GM12878 (cell line): Measurements from ENCODE around the gene HTRA2. TPM values are rescaled to one million over a fixed set of nuclear protein-coding genes. Genes with fewer than 3 reads are reported as not detected.

ENCODE experiments used
- ATAC-seq: fragments of 200-7000 bp; cut with Tn5 transposase; 3 replicates; pipeline ENCODE4 v1.9.1; 2020; ENCODE audit warnings: mild to moderate bottlenecking, moderate library complexity
- BruUV-seq: library from RNA; stranded (reverse); fragments of 400-500 nt; replicated peaks from 2 replicates; lab custom pipeline; 2021; lab: Mats Ljungman, UMichigan
- CTCF ChIA-PET: fragments of 300-600 bp; sonication (Branson Sonifier 250); formaldehyde crosslinking; extraction: SDS; loops from one replicate; lab custom pipeline; 2021; ENCODE audit warnings: inconsistent platforms; lab: Yijun Ruan, JAX
- POLR2A ChIA-PET: fragments of 350-600 bp; formaldehyde crosslinking; extraction: SDS; loops from one replicate; lab custom pipeline; 2021; ENCODE audit warnings: inconsistent platforms; lab: Charles Lee
- RAD21 ChIA-PET: fragments of 300-600 bp; sonication (Branson Sonifier 250); formaldehyde crosslinking; loops from one replicate; lab custom pipeline; 2023; ENCODE audit warnings: antibody characterized with exemption; ENCODE audit not compliant: unreplicated experiment; lab: Charles Lee
- SMC1A ChIA-PET: fragments of 300-600 bp; sonication (Branson Sonifier 250); formaldehyde crosslinking; loops from one replicate; lab custom pipeline; 2023; ENCODE audit not compliant: unreplicated experiment, uncharacterized antibody; lab: Charles Lee
- DNase-seq: peaks from one replicate; pipeline ENCODE4 v3.0.0-alpha.2; 2011; ENCODE audit warnings: low read depth, low spot score
- FAIRE-seq: peaks from 3 replicates; lab custom pipeline; 2011; peaks lifted over from hg19 to GRCh38; lab: Jason Lieb, UNC
- H2AFZ ChIP-seq: 2 replicates; pipeline ENCODE4 v1.6.0; 2011; ENCODE audit warnings: low read depth, low read length, control low read depth; ENCODE audit not compliant: control insufficient read depth
- H3K27ac ChIP-seq: 2 replicates; pipeline ENCODE4 v1.5.1; 2011; ENCODE audit warnings: control low read depth; ENCODE audit not compliant: control insufficient read depth, insufficient read depth
- H3K27me3 ChIP-seq, 2 experiments: replicated peaks in 1 of 2; 2 replicates each; pipeline versions ENCODE4 v1.6.0 to v1.6.1; 2011; ENCODE audit warnings: low read length in 1 of 2; ENCODE audit not compliant: control insufficient read depth in 2 of 2, insufficient read depth in 2 of 2
- H3K36me3 ChIP-seq, 2 experiments: 2 replicates each; pipeline ENCODE4 v1.5.1; 2011; ENCODE audit warnings: low read length in 1 of 2; ENCODE audit not compliant: control insufficient read depth in 2 of 2, insufficient read depth in 2 of 2
- H3K4me1 ChIP-seq: 2 replicates; pipeline ENCODE4 v1.6.1; 2011; ENCODE audit warnings: mild to moderate bottlenecking, low read length, moderate library complexity, mixed read lengths; ENCODE audit not compliant: control insufficient read depth, insufficient read depth
- H3K4me2 ChIP-seq: 2 replicates; pipeline ENCODE4 v1.6.0; 2011; ENCODE audit warnings: control low read depth; ENCODE audit not compliant: control insufficient read depth, insufficient read depth
- H3K4me3 ChIP-seq: fragments of 200-600 bp; sonication (generic); 2 replicates; pipeline ENCODE4 v1.5.1; 2016
- H3K79me2 ChIP-seq: 2 replicates; pipeline ENCODE4 v1.6.0; 2011; ENCODE audit warnings: low read length; ENCODE audit not compliant: control insufficient read depth, insufficient read depth
- H3K9ac ChIP-seq: 2 replicates; pipeline ENCODE4 v1.8.0; 2011; ENCODE audit warnings: low read length, control low read depth, mixed read lengths; ENCODE audit not compliant: control insufficient read depth, insufficient read depth
- H3K9me3 ChIP-seq: replicated peaks from 3 replicates; pipeline ENCODE4 v1.5.1; 2011; ENCODE audit warnings: mild to moderate bottlenecking, low read length; ENCODE audit not compliant: control insufficient read depth, insufficient read depth
- H4K20me1 ChIP-seq: 2 replicates; pipeline ENCODE4 v1.6.0; 2011; ENCODE audit not compliant: control insufficient read depth, insufficient read depth
- EZH2 ChIP-seq: IDR thresholded peaks from 2 replicates; pipeline ENCODE4 v1.6.1; 2012; ENCODE audit warnings: low read depth, mild to moderate bottlenecking, control low read depth, inconsistent platforms, low read length, borderline replicate concordance; ENCODE audit not compliant: control insufficient read depth
- IKZF1 ChIP-seq: fragments of 450-650 bp; conservative IDR thresholded peaks from 2 replicates; pipeline ENCODE4 v1.6.1; 2017; ENCODE audit warnings: antibody characterized with exemption, mild to moderate bottlenecking
- MEF2B ChIP-seq: fragments of 450-650 bp; IDR thresholded peaks from 2 replicates; pipeline ENCODE4 v1.6.1; 2018; ENCODE audit warnings: mild to moderate bottlenecking, moderate library complexity; ENCODE audit not compliant: partially characterized antibody, poor library complexity, severe bottlenecking
- MLLT1 ChIP-seq: fragments of 450-650 bp; IDR thresholded peaks from 2 replicates; pipeline ENCODE4 v1.6.1; 2016; ENCODE audit warnings: mild to moderate bottlenecking
- MTA2 ChIP-seq: fragments of 450-650 bp; IDR thresholded peaks from 2 replicates; pipeline ENCODE4 v1.6.1; 2016; ENCODE audit warnings: low read depth, mild to moderate bottlenecking, moderate library complexity
- PAX5 ChIP-seq: IDR thresholded peaks from 2 replicates; pipeline ENCODE4 v1.6.1; 2011; ENCODE audit warnings: low read depth, low read length, borderline replicate concordance
- RB1 ChIP-seq: fragments of 450-650 bp; formaldehyde crosslinking; IDR thresholded peaks from 2 replicates; pipeline ENCODE4 v1.6.1; 2017; ENCODE audit warnings: mild to moderate bottlenecking, borderline replicate concordance
- RELA ChIP-seq: fragments of 450-650 bp; IDR thresholded peaks from 2 replicates; pipeline ENCODE4 v1.8.0; 2014; ENCODE audit warnings: borderline replicate concordance; ENCODE audit not compliant: partially characterized antibody
- WRNIP1 ChIP-seq: IDR thresholded peaks from 2 replicates; pipeline ENCODE4 v1.6.1; 2011; ENCODE audit warnings: low read depth, low read length, improper control_type of control experiment, borderline replicate concordance
- YBX1 ChIP-seq: fragments of 450-650 bp; IDR thresholded peaks from 2 replicates; pipeline ENCODE4 v1.6.1; 2016; ENCODE audit warnings: antibody characterized with exemption
- ZZZ3 ChIP-seq: IDR thresholded peaks from 2 replicates; pipeline ENCODE4 v1.6.1; 2011; ENCODE audit warnings: low read depth; ENCODE audit not compliant: control insufficient read depth, insufficient read length
- WGBS: methylation state at CpG from one replicate; pipeline ENCODE4 v1.1.6; 2016; ENCODE audit warnings: low lambda C conversion rate; ENCODE audit not compliant: insufficient replicate concordance, insufficient coverage; ENCODE audit errors: missing lambda C conversion rate; 5-methylcytosine and 5-hydroxymethylcytosine counted together
- in situ Hi-C: fragments of 300-500 bp; cut with MboI; formaldehyde crosslinking; loops from 9 replicates; pipeline ENCODE4 v1.14.3; 2018; ENCODE audit warnings: mixed read lengths
- intact Hi-C: fragments of 100-400 bp; cut with micrococcal nuclease; formaldehyde crosslinking; loops from one replicate; pipeline ENCODE4 v1.14.2; 2022; ENCODE audit not compliant: unreplicated experiment
- polyA plus RNA-seq, 11 experiments: library from polyadenylated mRNA; depleted of rRNA in 4 of 11; unstranded in 6 of 11; stranded (reverse) in 5 of 11; fragments of >200 nt; fragmentation: Nextera tagmentation in 4 of 11; fragmentation: Illumina TruSeq in 1 of 11; extraction: Ambion mirVana in 4 of 11; extraction: Trizol in 1 of 11; gene quantifications; 1 replicate in 1 of 11; 2 replicates in 10 of 11; pipeline versions ENCODE4 v1.2.1 to v1.2.3, GENCODE V29; 2011 to 2016; ENCODE audit warnings: inconsistent platforms in 2 of 11, missing spikeins in 2 of 11, low read depth in 1 of 11
- total RNA-seq, 4 experiments: library from RNA; depleted of rRNA in 3 of 4; stranded (reverse); fragments of >200 nt in 3 of 4; fragmentation: Illumina TruSeq in 1 of 4; extraction: Trizol in 1 of 4; gene quantifications; 2 replicates each; pipeline versions ENCODE4 v1.2.1 to v1.2.3, GENCODE V29; 2013 to 2021
- TF ChIP-seq, protein P1 (sequence below): fragments of 450-650 bp; IDR thresholded peaks from 2 replicates; pipeline ENCODE4 v1.6.1; 2016; ENCODE audit warnings: mild to moderate bottlenecking

The HTRA2 gene
- total and polyA plus RNA-seq, 10 of the 15 experiments (the other 5 are each of a cell fraction or from before 2014, with no cell fraction given), result 42.3 to 73.9 (median 54.6) TPM

GRCh38 chr2:74566754-74567085, 37.0 kb downstream of the HTRA2 start (continued):
- TF ChIP-seq, protein P1, sequence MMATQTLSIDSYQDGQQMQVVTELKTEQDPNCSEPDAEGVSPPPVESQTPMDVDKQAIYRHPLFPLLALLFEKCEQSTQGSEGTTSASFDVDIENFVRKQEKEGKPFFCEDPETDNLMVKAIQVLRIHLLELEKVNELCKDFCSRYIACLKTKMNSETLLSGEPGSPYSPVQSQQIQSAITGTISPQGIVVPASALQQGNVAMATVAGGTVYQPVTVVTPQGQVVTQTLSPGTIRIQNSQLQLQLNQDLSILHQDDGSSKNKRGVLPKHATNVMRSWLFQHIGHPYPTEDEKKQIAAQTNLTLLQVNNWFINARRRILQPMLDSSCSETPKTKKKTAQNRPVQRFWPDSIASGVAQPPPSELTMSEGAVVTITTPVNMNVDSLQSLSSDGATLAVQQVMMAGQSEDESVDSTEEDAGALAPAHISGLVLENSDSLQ, result no peak
- peak; percentile 73 for TF ChIP-seq MEF2B
- peak; percentile 64 for TF ChIP-seq MTA2
- no peak for TF ChIP-seq YBX1
- no peak for TF ChIP-seq PAX5
- no peak for TF ChIP-seq RELA
- no peak for TF ChIP-seq ZZZ3
- peak; percentile 77 for TF ChIP-seq IKZF1
- TF ChIP-seq WRNIP1, result no peak
- TF ChIP-seq RB1, result 0 out of 2 replicates have a peak, but pooled peaks have one; percentile 26
- TF ChIP-seq, all 136 proteins: peak for 9

GRCh38 chr2:74567881-74568280, 38.1 kb downstream of the HTRA2 start:
- ChIA-PET RAD21 (interaction anchor here (0.8 to 7.5 kb wide), 10 partner anchors 9 to 111 kb away, joined by 3 to 94 read pairs (median 8); partner anchors contain the start of genes AUP1, HTRA2, LOXL3 and WBP1), CTCF (interaction anchor here (0.6 to 17.4 kb wide), 12 partner anchors 8 to 85 kb away, joined by 3 to 281 read pairs (median 6); partner anchors contain the start of genes CCDC142, PCGF1 and TTC31), SMC1A (interaction anchor here (1.0 to 16.6 kb wide), 13 partner anchors 9 to 85 kb away, joined by 3 to 371 read pairs (median 9); partner anchors contain the start of genes CCDC142, LOXL3 and TTC31), POLR2A (interaction anchor here (1.4 to 25.0 kb wide), 7 partner anchors 9 to 74 kb away, joined by 3 to 441 read pairs (median 14); partner anchors contain the start of genes DOK1 and LOXL3)
- H3K27ac ChIP-seq, result peak overlapping the region; percentile 77; the same call in 1 of the 2 replicates
- TF ChIP-seq MLLT1 (0 out of 2 replicates have a peak, but pooled peaks have one; percentile 23), EZH2 (no peak)
- FAIRE-seq (no peak), ATAC-seq (no peak), DNase-seq (no peak)
- H3K4me1 ChIP-seq, result peaks cover 63% of the 10 kb centered on the region
- no peak overlapping the region for H2AFZ ChIP-seq
- no peaks in the 10 kb centered on the region for H3K36me3 ChIP-seq
- no peak overlapping the region for H3K4me3 ChIP-seq
- no peaks in the 10 kb centered on the region for H3K9me3 ChIP-seq
- no peaks in the 10 kb centered on the region for H3K27me3 ChIP-seq
- 97% methylated on average over 5 of the region's 5 CpGs for WGBS
- no peak overlapping the region for H3K9ac ChIP-seq
- BruUV-seq, result no TSS peak
- no peaks in the 10 kb centered on the region for H3K79me2 ChIP-seq
- no peak overlapping the region for H3K4me2 ChIP-seq
- H4K20me1 ChIP-seq, result no peaks in the 10 kb centered on the region
- intact Hi-C loops (no loop called here), in situ Hi-C loops (no loop called here)
